HEK293T (cell line): ENCODE results near the gene CARD19.

Experiments used
- BHLHE40 ChIP-seq: fragments of 450-650 bp; IDR thresholded peaks from 2 replicates; pipeline ENCODE4 v1.6.1; 2016; ENCODE audit warnings: mild to moderate bottlenecking, moderate library complexity, borderline replicate concordance
- ELF4 ChIP-seq: fragments of 450-650 bp; IDR thresholded peaks from 2 replicates; pipeline ENCODE4 v1.6.1; 2017; ENCODE audit warnings: antibody characterized with exemption
- FOXA1 ChIP-seq: fragments of 450-650 bp; IDR thresholded peaks from 2 replicates; pipeline ENCODE4 v1.6.1; 2016; ENCODE audit warnings: mild to moderate bottlenecking
- FOXK2 ChIP-seq: fragments of 450-650 bp; IDR thresholded peaks from 2 replicates; pipeline ENCODE4 v1.6.1; 2016; ENCODE audit warnings: mild to moderate bottlenecking
- FOXM1 ChIP-seq: fragments of 450-650 bp; IDR thresholded peaks from 2 replicates; pipeline ENCODE4 v1.6.1; 2017; ENCODE audit warnings: mild to moderate bottlenecking, borderline replicate concordance
- HDGF ChIP-seq: fragments of 450-650 bp; IDR thresholded peaks from 2 replicates; pipeline ENCODE4 v1.6.1; 2017; ENCODE audit warnings: antibody characterized with exemption, borderline replicate concordance
- LEF1 ChIP-seq: fragments of 450-650 bp; IDR thresholded peaks from 2 replicates; pipeline ENCODE4 v1.6.1; 2017; ENCODE audit warnings: mild to moderate bottlenecking, borderline replicate concordance
- SP1 ChIP-seq: fragments of 450-650 bp; IDR thresholded peaks from 2 replicates; pipeline ENCODE4 v1.6.1; 2017
- SUZ12 ChIP-seq: fragments of 450-650 bp; IDR thresholded peaks from 2 replicates; pipeline ENCODE4 v1.6.1; 2016; ENCODE audit warnings: mild to moderate bottlenecking
- ZNF384 ChIP-seq: fragments of 450-650 bp; IDR thresholded peaks from 2 replicates; pipeline ENCODE4 v1.6.1; 2016
- TF ChIP-seq, protein P1 (sequence below): fragments of 450-650 bp; IDR thresholded peaks from 2 replicates; pipeline ENCODE4 v1.6.1; 2016

DNA sequence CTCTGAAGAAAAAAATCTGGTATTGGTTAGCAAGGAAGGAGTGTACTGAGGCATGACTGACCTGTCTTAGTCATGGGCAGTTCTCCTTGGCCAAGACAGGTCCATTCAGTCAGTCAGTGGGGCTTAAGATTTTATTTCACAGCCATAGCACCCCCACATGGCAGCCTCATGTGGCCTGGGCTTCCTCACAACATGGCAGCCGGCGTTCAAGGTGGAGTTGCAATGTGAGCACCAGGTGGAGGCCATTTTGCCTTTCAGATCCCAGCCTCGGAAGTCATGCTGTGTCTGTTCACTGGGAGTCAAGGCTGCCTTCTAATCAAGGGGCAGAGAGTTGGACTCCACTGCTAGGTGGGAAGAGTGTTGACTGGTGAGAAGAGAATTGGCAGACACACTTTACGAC is 10.3 kb upstream of the CARD19 start:
- TF ChIP-seq FOXA1 (no peak), ELF4 (no peak), FOXM1 (no peak), BHLHE40 (no peak), SUZ12 (no peak), LEF1 (no peak), FOXK2 (no peak), ZNF384 (no peak), HDGF (no peak), SP1 (no peak)
- TF ChIP-seq, protein P1, sequence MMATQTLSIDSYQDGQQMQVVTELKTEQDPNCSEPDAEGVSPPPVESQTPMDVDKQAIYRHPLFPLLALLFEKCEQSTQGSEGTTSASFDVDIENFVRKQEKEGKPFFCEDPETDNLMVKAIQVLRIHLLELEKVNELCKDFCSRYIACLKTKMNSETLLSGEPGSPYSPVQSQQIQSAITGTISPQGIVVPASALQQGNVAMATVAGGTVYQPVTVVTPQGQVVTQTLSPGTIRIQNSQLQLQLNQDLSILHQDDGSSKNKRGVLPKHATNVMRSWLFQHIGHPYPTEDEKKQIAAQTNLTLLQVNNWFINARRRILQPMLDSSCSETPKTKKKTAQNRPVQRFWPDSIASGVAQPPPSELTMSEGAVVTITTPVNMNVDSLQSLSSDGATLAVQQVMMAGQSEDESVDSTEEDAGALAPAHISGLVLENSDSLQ: no peak
